ENCODE data around the gene ODAD4.

Gene ODAD4

DNA sequence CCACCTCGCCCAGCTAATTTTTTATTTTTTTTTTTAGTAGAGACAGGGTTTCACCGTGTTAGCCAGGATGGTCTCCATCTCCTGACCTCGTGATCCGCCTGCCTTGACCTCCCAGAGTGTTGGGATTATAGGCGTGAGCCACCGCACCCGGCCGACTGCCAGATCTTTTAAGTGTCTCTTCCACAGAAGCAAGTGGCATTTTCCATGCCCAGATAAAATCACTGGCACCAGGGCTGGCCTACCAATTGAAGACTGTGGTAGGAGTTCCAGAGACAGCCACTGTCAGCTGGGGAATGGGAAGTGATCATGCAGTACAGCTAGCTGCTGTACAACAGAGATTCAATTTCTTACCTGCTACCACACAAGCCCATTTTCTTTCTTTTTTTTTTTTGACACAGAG lies 54.0 kb downstream of the ODAD4 start:
- TF ChIP-seq, protein P1, sequence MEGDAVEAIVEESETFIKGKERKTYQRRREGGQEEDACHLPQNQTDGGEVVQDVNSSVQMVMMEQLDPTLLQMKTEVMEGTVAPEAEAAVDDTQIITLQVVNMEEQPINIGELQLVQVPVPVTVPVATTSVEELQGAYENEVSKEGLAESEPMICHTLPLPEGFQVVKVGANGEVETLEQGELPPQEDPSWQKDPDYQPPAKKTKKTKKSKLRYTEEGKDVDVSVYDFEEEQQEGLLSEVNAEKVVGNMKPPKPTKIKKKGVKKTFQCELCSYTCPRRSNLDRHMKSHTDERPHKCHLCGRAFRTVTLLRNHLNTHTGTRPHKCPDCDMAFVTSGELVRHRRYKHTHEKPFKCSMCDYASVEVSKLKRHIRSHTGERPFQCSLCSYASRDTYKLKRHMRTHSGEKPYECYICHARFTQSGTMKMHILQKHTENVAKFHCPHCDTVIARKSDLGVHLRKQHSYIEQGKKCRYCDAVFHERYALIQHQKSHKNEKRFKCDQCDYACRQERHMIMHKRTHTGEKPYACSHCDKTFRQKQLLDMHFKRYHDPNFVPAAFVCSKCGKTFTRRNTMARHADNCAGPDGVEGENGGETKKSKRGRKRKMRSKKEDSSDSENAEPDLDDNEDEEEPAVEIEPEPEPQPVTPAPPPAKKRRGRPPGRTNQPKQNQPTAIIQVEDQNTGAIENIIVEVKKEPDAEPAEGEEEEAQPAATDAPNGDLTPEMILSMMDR (IDR thresholded peaks at IDR 0.05; ENCODE audit: extremely low read depth, missing control alignments) = no peak
- DNase-seq (ENCODE audit: low spot score) = no peak

DNA sequence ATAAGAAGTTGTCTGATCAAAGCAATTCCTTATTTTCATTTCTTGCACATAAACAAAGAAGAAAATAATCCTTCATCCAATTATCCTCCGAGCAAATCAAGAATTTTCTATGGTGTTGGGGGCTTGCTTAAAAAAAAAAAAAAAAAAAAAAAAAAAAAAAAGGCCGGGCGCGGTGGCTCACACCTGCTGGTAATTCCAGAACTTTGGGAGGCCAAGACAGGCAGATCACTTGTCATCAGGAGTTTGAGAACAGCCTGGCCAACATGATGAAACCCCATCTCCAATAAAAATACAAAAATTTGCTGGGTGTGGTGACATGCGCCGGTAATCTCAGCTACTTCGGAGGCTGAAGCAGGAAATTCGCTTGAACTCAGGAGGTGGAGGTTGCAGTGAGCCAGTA lies 55.5 kb downstream of the ODAD4 start:
- TF ChIP-seq, protein P1 (IDR thresholded peaks at IDR 0.05; ENCODE audit: extremely low read depth, missing control alignments) = no peak
- no peak for DNase-seq (ENCODE audit: low spot score)

DNA sequence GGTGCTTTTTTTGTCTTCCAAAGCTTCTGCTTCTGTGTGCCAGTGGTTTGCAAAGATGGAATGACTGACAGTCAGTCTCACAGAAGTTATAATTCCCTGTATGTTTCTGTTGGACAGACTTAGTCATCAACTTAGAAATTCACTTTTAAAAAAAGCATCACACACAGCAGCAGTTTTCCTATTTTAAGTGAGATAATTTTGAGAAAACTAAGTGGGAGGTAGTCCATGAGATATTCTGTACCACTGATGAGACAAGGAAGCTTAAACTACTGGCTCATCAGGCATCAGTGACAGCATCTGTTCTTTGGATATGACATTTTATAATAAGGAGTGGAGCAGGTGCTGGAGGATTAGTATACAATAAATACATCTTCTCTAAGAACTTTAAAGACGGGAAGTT lies 56.2 kb downstream of the ODAD4 start:
- TF ChIP-seq, protein P1 (IDR thresholded peaks at IDR 0.05; ENCODE audit: extremely low read depth, missing control alignments) = no peak
- DNase-seq (ENCODE audit: low spot score) = no peak

DNA sequence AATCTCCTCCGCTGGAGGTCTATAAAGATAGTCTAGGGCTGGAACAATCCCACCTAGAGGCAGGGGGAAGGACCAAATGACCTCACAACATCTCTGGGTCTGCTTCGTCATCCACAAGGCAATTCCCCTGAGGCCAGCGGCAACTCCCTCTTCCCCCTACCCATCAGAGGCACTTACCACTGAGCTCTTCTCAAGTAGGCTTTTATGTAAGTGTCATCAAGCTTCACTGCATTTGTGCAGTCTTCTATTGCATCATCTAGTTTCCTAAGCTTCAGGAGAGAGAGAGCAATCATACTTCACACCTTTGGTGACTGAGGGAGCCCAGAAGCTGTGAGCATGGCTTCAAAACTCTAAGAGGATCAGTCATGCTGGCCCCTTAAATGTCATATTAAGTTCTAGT lies 57.2 kb downstream of the ODAD4 start:
- TF ChIP-seq, protein P1 (IDR thresholded peaks at IDR 0.05; ENCODE audit: extremely low read depth, missing control alignments) = no peak
- DNase-seq (ENCODE audit: low spot score) = no peak

DNA sequence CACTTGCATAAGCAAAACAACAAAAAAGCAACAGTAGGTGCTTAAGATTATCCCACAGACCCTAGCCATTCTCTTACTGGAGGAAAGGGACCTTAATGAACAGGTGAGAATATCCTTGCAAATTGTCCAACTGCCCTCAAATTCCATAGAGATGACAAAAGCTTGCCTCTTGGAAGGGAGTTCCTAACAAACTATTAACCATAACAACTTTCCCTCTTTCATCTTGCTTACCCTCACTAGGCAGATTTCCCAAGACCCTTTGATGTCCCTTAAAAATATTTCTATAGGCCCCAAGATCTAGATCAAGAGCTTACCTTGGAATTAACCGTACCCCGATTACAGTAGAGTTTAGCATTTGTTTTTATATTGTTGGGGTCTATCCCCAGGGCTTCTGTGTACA lies 58.0 kb downstream of the ODAD4 start:
- TF ChIP-seq, protein P1 (IDR thresholded peaks at IDR 0.05; ENCODE audit: extremely low read depth, missing control alignments) = no peak

DNA sequence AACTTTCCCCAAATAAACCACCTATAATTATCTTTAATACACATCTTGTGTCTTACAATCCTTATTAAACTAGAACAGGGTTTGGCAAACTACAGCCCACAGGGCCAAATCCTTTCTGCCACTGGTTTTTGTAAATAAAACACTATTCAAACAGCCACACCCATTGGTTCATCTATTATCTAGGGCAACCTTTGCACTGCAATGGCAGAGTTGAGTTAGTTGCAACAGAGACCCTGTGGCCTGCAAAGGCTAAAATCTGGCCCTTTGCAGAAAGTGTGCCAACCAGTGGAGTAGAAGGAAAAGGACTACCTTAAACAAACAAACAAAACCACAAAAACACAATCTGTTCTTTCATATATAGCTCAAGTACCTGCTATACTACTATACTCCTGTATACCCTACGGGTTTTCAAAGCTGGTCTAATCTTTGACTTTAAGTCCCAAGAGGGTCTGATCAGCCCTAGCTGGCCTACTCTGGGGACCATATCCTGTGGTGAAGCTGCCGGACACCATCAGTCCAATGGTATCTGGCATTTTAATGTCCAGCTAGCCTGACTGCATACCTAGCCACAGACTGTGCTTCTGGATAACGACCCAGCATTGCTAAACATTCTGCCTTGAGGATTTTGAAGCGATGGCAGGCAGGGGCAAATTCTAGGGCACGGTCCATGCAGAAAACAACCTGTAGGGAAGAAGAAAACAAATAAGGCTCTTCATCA lies 59.4 kb downstream of the ODAD4 start:
- DNase-seq (ENCODE audit: low spot score) = no peak
- TF ChIP-seq, protein P1 (IDR thresholded peaks at IDR 0.05; ENCODE audit: extremely low read depth, missing control alignments) = no peak

More for the DNA sequence above, 58.0 kb downstream of the ODAD4 start:
- DNase-seq (ENCODE audit: low spot score) = no peak

DNA sequence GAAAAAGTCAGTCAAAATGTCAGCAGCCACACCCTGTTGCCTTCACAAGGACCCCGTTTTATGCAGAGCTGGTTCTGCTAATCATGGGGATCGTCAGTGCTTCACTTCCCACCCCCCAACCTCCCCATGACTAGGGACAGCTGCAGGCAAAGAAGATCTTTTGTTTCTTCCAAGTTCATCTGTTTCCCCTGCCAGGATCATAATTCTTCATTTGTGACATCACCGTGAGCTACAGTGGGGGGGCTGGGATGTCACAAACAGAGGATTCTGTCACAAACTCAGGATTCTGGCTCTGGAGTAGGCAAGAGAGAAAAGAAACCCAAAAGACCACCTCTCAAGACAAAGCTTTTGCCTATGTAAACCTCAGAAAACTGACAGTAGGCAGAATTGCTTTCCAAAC lies 62.2 kb downstream of the ODAD4 start:
- TF ChIP-seq, protein P1 (IDR thresholded peaks at IDR 0.05; ENCODE audit: extremely low read depth, missing control alignments) = no peak
- DNase-seq (ENCODE audit: low spot score) = no peak

Measured in GM20000 (cell line).